ENCODE data around the gene B3GNT4.

B3GNT4 gene

DNA sequence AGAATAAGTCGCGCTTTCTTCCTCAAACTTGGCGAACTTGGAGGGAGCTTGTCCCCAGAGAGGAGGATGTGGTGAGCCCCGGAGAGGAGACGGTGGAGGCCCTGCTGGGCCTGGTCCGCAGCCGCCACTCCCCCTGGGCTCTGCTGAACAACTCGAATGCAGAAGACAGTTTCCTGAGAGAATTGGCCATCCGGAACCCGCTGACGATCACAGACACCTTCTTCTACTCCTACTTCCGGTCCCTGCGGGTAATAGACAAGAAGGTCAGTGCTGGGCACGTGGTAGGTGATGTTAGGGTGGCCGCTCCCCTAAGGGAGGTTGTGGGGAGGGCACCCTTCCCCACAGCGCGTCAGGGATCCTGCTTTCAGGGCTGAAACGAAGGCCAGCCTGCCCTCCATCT lies 19.0 kb upstream of the B3GNT4 start (continued):
- TF ChIP-seq ZFP30 (CRISPR knock-in tag; IDR thresholded peaks at IDR 0.05) = no peak
- no peak for TF ChIP-seq ZNF565 (CRISPR knock-in tag; conservative IDR thresholded peaks at IDR 0.05; ENCODE audit: low read depth)
- TF ChIP-seq SNAI2 (CRISPR knock-in tag; IDR thresholded peaks at IDR 0.05) = no peak
- TF ChIP-seq ZC3H10 (CRISPR knock-in tag; IDR thresholded peaks at IDR 0.05) = no peak

DNA sequence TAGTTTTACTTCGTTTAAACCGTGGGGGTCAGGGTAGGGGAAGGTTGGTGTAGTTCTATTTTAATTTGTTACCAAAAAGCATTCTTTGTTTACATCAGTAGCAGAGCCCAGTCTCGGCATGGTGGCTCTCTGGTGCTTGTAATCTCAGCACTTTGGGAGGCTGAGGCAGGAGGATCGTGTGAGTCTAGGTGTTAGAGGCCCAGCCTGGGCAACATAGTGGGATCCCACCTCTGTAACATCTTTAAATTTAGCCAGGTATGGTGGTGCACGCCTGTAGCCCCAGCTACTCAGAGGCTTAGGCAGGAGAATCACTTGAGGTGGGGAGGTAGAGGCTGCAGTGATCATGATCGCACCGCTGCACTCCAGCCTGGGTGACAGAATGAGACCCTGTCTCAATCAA lies 18.4 kb upstream of the B3GNT4 start:
- TF ChIP-seq SNAI2 (CRISPR knock-in tag; IDR thresholded peaks at IDR 0.05) (no peak), TOX (CRISPR knock-in tag; IDR thresholded peaks at IDR 0.05; ENCODE audit: borderline replicate concordance) (no peak), CSDC2 (CRISPR knock-in tag; IDR thresholded peaks at IDR 0.05) (no peak), ZNF8 (CRISPR knock-in tag; IDR thresholded peaks at IDR 0.05) (no peak), ZC3H10 (CRISPR knock-in tag; IDR thresholded peaks at IDR 0.05) (no peak), ZFP3 (CRISPR knock-in tag; IDR thresholded peaks at IDR 0.05) (no peak), ESRRG (CRISPR knock-in tag; IDR thresholded peaks at IDR 0.05) (no peak), RARB (CRISPR knock-in tag; IDR thresholded peaks at IDR 0.05) (no peak), BACH2 (CRISPR knock-in tag; IDR thresholded peaks at IDR 0.05; ENCODE audit: borderline replicate concordance) (no peak), TCF4 (CRISPR knock-in tag; IDR thresholded peaks at IDR 0.05; ENCODE audit: borderline replicate concordance) (no peak), ZNF70 (CRISPR knock-in tag; IDR thresholded peaks at IDR 0.05) (no peak), ISL1 (CRISPR knock-in tag; IDR thresholded peaks at IDR 0.05) (no peak)
- TF ChIP-seq, protein P1, sequence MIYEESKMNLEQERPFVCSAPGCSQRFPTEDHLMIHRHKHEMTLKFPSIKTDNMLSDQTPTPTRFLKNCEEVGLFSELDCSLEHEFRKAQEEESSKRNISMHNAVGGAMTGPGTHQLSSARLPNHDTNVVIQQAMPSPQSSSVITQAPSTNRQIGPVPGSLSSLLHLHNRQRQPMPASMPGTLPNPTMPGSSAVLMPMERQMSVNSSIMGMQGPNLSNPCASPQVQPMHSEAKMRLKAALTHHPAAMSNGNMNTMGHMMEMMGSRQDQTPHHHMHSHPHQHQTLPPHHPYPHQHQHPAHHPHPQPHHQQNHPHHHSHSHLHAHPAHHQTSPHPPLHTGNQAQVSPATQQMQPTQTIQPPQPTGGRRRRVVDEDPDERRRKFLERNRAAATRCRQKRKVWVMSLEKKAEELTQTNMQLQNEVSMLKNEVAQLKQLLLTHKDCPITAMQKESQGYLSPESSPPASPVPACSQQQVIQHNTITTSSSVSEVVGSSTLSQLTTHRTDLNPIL (CRISPR knock-in tag; IDR thresholded peaks at IDR 0.05; ENCODE audit: low read depth) = no peak
- TF ChIP-seq, protein P2, sequence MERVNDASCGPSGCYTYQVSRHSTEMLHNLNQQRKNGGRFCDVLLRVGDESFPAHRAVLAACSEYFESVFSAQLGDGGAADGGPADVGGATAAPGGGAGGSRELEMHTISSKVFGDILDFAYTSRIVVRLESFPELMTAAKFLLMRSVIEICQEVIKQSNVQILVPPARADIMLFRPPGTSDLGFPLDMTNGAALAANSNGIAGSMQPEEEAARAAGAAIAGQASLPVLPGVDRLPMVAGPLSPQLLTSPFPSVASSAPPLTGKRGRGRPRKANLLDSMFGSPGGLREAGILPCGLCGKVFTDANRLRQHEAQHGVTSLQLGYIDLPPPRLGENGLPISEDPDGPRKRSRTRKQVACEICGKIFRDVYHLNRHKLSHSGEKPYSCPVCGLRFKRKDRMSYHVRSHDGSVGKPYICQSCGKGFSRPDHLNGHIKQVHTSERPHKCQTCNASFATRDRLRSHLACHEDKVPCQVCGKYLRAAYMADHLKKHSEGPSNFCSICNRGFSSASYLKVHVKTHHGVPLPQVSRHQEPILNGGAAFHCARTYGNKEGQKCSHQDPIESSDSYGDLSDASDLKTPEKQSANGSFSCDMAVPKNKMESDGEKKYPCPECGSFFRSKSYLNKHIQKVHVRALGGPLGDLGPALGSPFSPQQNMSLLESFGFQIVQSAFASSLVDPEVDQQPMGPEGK (CRISPR knock-in tag; IDR thresholded peaks at IDR 0.05; ENCODE audit: borderline replicate concordance) = no peak
- TF ChIP-seq, protein P3, sequence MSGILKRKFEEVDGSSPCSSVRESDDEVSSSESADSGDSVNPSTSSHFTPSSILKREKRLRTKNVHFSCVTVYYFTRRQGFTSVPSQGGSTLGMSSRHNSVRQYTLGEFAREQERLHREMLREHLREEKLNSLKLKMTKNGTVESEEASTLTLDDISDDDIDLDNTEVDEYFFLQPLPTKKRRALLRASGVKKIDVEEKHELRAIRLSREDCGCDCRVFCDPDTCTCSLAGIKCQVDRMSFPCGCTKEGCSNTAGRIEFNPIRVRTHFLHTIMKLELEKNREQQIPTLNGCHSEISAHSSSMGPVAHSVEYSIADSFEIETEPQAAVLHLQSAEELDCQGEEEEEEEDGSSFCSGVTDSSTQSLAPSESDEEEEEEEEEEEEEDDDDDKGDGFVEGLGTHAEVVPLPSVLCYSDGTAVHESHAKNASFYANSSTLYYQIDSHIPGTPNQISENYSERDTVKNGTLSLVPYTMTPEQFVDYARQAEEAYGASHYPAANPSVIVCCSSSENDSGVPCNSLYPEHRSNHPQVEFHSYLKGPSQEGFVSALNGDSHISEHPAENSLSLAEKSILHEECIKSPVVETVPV (CRISPR knock-in tag; IDR thresholded peaks at IDR 0.05) = no peak
- TF ChIP-seq, protein P4, sequence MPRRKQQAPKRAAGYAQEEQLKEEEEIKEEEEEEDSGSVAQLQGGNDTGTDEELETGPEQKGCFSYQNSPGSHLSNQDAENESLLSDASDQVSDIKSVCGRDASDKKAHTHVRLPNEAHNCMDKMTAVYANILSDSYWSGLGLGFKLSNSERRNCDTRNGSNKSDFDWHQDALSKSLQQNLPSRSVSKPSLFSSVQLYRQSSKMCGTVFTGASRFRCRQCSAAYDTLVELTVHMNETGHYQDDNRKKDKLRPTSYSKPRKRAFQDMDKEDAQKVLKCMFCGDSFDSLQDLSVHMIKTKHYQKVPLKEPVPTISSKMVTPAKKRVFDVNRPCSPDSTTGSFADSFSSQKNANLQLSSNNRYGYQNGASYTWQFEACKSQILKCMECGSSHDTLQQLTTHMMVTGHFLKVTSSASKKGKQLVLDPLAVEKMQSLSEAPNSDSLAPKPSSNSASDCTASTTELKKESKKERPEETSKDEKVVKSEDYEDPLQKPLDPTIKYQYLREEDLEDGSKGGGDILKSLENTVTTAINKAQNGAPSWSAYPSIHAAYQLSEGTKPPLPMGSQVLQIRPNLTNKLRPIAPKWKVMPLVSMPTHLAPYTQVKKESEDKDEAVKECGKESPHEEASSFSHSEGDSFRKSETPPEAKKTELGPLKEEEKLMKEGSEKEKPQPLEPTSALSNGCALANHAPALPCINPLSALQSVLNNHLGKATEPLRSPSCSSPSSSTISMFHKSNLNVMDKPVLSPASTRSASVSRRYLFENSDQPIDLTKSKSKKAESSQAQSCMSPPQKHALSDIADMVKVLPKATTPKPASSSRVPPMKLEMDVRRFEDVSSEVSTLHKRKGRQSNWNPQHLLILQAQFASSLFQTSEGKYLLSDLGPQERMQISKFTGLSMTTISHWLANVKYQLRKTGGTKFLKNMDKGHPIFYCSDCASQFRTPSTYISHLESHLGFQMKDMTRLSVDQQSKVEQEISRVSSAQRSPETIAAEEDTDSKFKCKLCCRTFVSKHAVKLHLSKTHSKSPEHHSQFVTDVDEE (CRISPR knock-in tag; IDR thresholded peaks at IDR 0.05) = no peak
- TF ChIP-seq, protein P5, sequence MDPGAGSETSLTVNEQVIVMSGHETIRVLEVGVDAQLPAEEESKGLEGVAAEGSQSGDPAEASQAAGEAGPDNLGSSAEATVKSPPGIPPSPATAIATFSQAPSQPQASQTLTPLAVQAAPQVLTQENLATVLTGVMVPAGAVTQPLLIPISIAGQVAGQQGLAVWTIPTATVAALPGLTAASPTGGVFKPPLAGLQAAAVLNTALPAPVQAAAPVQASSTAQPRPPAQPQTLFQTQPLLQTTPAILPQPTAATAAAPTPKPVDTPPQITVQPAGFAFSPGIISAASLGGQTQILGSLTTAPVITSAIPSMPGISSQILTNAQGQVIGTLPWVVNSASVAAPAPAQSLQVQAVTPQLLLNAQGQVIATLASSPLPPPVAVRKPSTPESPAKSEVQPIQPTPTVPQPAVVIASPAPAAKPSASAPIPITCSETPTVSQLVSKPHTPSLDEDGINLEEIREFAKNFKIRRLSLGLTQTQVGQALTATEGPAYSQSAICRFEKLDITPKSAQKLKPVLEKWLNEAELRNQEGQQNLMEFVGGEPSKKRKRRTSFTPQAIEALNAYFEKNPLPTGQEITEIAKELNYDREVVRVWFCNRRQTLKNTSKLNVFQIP (CRISPR knock-in tag; IDR thresholded peaks at IDR 0.05; ENCODE audit: borderline replicate concordance, low read depth) = no peak
- ATAC-seq = no peak

DNA sequence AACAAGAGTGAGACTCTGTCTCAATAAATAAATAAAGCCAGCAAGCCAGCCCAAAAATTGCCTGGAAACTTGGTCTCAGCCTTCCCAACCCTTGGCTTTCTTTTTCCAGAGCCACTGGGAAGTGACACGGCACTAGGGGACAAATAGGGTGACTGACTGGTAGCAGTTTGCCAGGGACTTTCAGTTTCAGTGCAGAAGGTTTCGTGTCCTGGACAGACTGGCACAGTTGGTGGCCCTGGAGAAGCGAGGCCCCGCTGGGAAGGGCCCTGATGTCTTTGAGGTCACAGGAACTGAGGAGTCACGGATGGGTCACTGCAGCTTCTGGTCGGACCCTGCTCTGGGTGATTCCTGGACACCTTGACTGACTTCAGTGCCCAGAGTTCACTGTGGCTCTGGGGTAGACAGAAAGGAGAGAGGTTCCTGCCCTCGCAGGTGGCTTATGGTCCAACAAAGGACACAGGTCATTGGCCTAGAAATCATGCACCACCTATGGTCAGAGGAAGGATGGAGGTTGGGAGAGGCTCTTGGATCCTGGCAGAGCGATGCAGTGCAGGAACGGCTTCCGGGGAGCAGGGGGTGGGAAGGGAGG lies 17.9 kb upstream of the B3GNT4 start:
- TF ChIP-seq, protein P1 (CRISPR knock-in tag; IDR thresholded peaks at IDR 0.05; ENCODE audit: low read depth) = no peak
- no peak for TF ChIP-seq ARNTL (CRISPR knock-in tag; IDR thresholded peaks at IDR 0.05; ENCODE audit: borderline replicate concordance, low read depth)
- ATAC-seq = no peak
